Testis (tissue), 2 donors: ENCODE measurements around the gene CHMP6.

Experiments
- CTCF ChIP-seq, 3 experiments: fragments of 450-650 bp in 2 of 3; fragments of 200-600 bp in 1 of 3; sonication (generic) in 1 of 3; IDR thresholded peaks; one replicate each; pipeline ENCODE4 v1.5.1; 2016 to 2019; ENCODE audit warnings: antibody characterized with exemption in 3 of 3, mild to moderate bottlenecking in 2 of 3, moderate library complexity in 1 of 3
- POLR2A ChIP-seq: fragments of 450-650 bp; IDR thresholded peaks from one replicate; pipeline ENCODE4 v1.6.1; 2017; ENCODE audit warnings: antibody characterized with exemption, mild to moderate bottlenecking, moderate library complexity

GRCh38 chr17:80942423-80943345 is 49.0 kb upstream of the CHMP6 start:
- TF ChIP-seq CTCF (IDR thresholded peaks at IDR 0.05) (no peak), POLR2A (no peak)
